ENCODE measurements around the gene HTR3C.

The HTR3C gene

GRCh38 chr3:184097556-184097955 lies 44.7 kb downstream of the HTR3C start:
- no peak for DNase-seq

- DNase-seq, result no peak
Observed at GRCh38 chr3:184099806-184100686, 47.2 kb downstream of the HTR3C start.

Measured in NCI-H187 treated with DMSO at 0.1 percent for 48 hours (cell line).